GM23248 (cell line): ENCODE measurements around the gene KANK4. TPM values are rescaled to one million over a fixed set of nuclear protein-coding genes. Genes with fewer than 3 reads are reported as not detected.

Source experiments
- DNase-seq: peaks from one replicate; pipeline ENCODE4 v3.0.0-alpha.2; 2015
- H2AFZ ChIP-seq: fragments of 200-600 bp; sonication (generic); 2 replicates; pipeline ENCODE4 v1.6.1; 2016; ENCODE audit warnings: antibody characterized with exemption
- H3F3A ChIP-seq: fragments of 200-600 bp; sonication (generic); 2 replicates; pipeline ENCODE4 v1.6.1; 2016; ENCODE audit warnings: mild to moderate bottlenecking, antibody characterized with exemption, mixed run types; ENCODE audit not compliant: insufficient read depth
- H3K27ac ChIP-seq: fragments of 200-600 bp; sonication (generic); 2 replicates; pipeline ENCODE4 v1.5.1; 2016; ENCODE audit warnings: mild to moderate bottlenecking
- H3K27me3 ChIP-seq: fragments of 200-600 bp; sonication (generic); replicated peaks from 2 replicates; pipeline ENCODE4 v1.6.1; 2016; ENCODE audit warnings: mild to moderate bottlenecking; ENCODE audit not compliant: insufficient read depth
- H3K36me3 ChIP-seq: fragments of 200-600 bp; sonication (generic); 2 replicates; pipeline ENCODE4 v1.6.1; 2016; ENCODE audit warnings: low read depth, mild to moderate bottlenecking
- H3K4me1 ChIP-seq: fragments of 200-600 bp; sonication (generic); 2 replicates; pipeline ENCODE4 v1.6.1; 2016; ENCODE audit warnings: mild to moderate bottlenecking; ENCODE audit not compliant: insufficient read depth
- H3K4me2 ChIP-seq: fragments of 200-600 bp; sonication (generic); one replicate; pipeline ENCODE4 v1.6.1; 2016; ENCODE audit warnings: mild to moderate bottlenecking; ENCODE audit not compliant: unreplicated experiment
- H3K4me3 ChIP-seq: fragments of 200-600 bp; sonication (generic); 2 replicates; pipeline ENCODE4 v1.5.1; 2016; ENCODE audit warnings: mild to moderate bottlenecking
- H3K79me2 ChIP-seq: fragments of 200-600 bp; sonication (generic); 2 replicates; pipeline ENCODE4 v1.6.1; 2016; ENCODE audit warnings: mild to moderate bottlenecking; ENCODE audit not compliant: insufficient read depth
- H3K9ac ChIP-seq: fragments of 200-600 bp; sonication (generic); 2 replicates; pipeline ENCODE4 v1.6.1; 2016; ENCODE audit warnings: mild to moderate bottlenecking
- H3K9me2 ChIP-seq: fragments of 200-600 bp; sonication (generic); 2 replicates; pipeline ENCODE4 v1.6.1; 2016; ENCODE audit warnings: mixed run types, mild to moderate bottlenecking, moderate library complexity; ENCODE audit not compliant: insufficient read depth
- H3K9me3 ChIP-seq: fragments of 200-600 bp; sonication (generic); one replicate; pipeline ENCODE4 v1.6.1; 2017; ENCODE audit warnings: low read depth
- H4K20me1 ChIP-seq: fragments of 200-600 bp; sonication (generic); 2 replicates; pipeline ENCODE4 v1.6.0; 2016; ENCODE audit not compliant: insufficient read depth
- EZH2 ChIP-seq: fragments of 200-600 bp; sonication (generic); IDR thresholded peaks from 2 replicates; pipeline ENCODE4 v1.6.1; 2018; ENCODE audit warnings: antibody characterized with exemption, mild to moderate bottlenecking; ENCODE audit not compliant: insufficient read depth, poor library complexity, severe bottlenecking
- EZH2phosphoT487 ChIP-seq: fragments of 200-600 bp; sonication (generic); IDR thresholded peaks from 2 replicates; pipeline ENCODE4 v1.6.1; 2018; ENCODE audit warnings: antibody characterized with exemption, moderate library complexity, mild to moderate bottlenecking, low read depth; ENCODE audit not compliant: insufficient read depth
- WGBS, 2 experiments: methylation state at CpG; one replicate each; pipeline ENCODE4 v1.1.6; 2015 to 2017; ENCODE audit warnings: low lambda C conversion rate in 2 of 2, low coverage in 1 of 2; ENCODE audit errors: missing lambda C conversion rate in 2 of 2; 5-methylcytosine and 5-hydroxymethylcytosine counted together
- in situ Hi-C: fragments of 300-500 bp; cut with MboI; formaldehyde crosslinking; loops from 2 replicates; pipeline ENCODE4 v1.15.0; 2020
- polyA plus RNA-seq: library from polyadenylated mRNA; unstranded; fragments of >200 nt; fragmentation: Nextera tagmentation; extraction: Ambion mirVana; gene quantifications from 2 replicates; pipeline ENCODE4 v1.2.1, GENCODE V29; 2016
- total RNA-seq: library from RNA; depleted of rRNA; stranded (reverse); fragments of >200 nt; shearing (Covaris generic); gene quantifications from 2 replicates; pipeline ENCODE4 v1.2.3, GENCODE V29; 2014

Gene KANK4
- total and polyA plus RNA-seq, 2 experiments from 2014 or later = 0.29 to 0.32 TPM

- in situ Hi-C loops = no loop called here
Measured at GRCh38 chr1:62213075-62213914, 105.9 kb downstream of the KANK4 start.

DNA sequence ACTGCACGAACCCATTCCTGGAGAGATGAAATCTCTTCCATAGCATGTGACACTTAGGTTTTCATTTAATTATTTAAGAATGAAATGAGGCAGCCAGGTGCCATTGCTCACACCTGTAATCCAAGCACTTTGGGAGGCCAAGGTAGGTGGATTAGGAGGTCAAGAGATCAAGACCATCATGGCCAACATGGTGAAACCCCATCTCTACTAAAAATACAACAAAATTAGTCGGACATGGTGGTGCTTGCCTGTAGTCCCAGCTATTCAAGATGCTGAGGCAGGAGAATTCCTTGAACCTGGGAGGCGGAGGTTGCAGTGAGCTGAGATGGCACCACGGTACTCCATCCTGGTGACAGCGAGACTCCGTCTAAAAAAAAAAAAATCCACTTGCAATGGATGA, 106.8 kb downstream of the KANK4 start:
- no peaks in the 10 kb centered on the region for H3K4me1 ChIP-seq
- WGBS, 2 experiments = 47 to 62% methylated on average over 6 of the region's 6 CpGs
- H3F3A ChIP-seq = no peaks in the 10 kb centered on the region; the same call in 1 of the 2 replicates
- no peaks in the 10 kb centered on the region for H4K20me1 ChIP-seq
- no peak overlapping the region for H2AFZ ChIP-seq
- no peak for DNase-seq
- H3K79me2 ChIP-seq = no peaks in the 10 kb centered on the region
- H3K9me3 ChIP-seq = no peaks in the 10 kb centered on the region
- no peak overlapping the region for H3K4me2 ChIP-seq
- in situ Hi-C loops = no loop called here
- H3K9me2 ChIP-seq = no peaks in the 10 kb centered on the region
- no peaks in the 10 kb centered on the region for H3K36me3 ChIP-seq
- no peak overlapping the region for H3K9ac ChIP-seq
- H3K4me3 ChIP-seq = no peak overlapping the region
- no peak overlapping the region for H3K27ac ChIP-seq
- TF ChIP-seq EZH2 = no peak
- no peak for TF ChIP-seq EZH2phosphoT487
- no peaks in the 10 kb centered on the region for H3K27me3 ChIP-seq

More at GRCh38 chr1:62213075-62213914, 105.9 kb downstream of the KANK4 start:
- TF ChIP-seq EZH2phosphoT487 (no peak), EZH2 (no peak)
- H3F3A ChIP-seq = no peaks in the 10 kb centered on the region; the same call in 1 of the 2 replicates
- no peak overlapping the region for H3K4me2 ChIP-seq
- H3K9me3 ChIP-seq = no peaks in the 10 kb centered on the region
- no peak for DNase-seq
- no peak overlapping the region for H2AFZ ChIP-seq
- no peak overlapping the region for H3K27ac ChIP-seq
- no peak overlapping the region for H3K9ac ChIP-seq
- no peaks in the 10 kb centered on the region for H3K9me2 ChIP-seq
- WGBS, 2 experiments = 54 to 55% methylated on average over 6 of the region's 6 CpGs
- H3K4me3 ChIP-seq = no peak overlapping the region
- no peaks in the 10 kb centered on the region for H3K4me1 ChIP-seq
- no peaks in the 10 kb centered on the region for H3K27me3 ChIP-seq
- H3K79me2 ChIP-seq = no peaks in the 10 kb centered on the region
- H4K20me1 ChIP-seq = no peaks in the 10 kb centered on the region
- no peaks in the 10 kb centered on the region for H3K36me3 ChIP-seq

- Histone ChIP-seq H3K27ac (no peak overlapping the region), H3K9me2 (no peaks in the 10 kb centered on the region), H3K36me3 (no peaks in the 10 kb centered on the region), H3K9me3 (no peaks in the 10 kb centered on the region), H3F3A (no peaks in the 10 kb centered on the region; the same call in 1 of the 2 replicates), H3K4me1 (no peaks in the 10 kb centered on the region), H3K9ac (no peak overlapping the region), H4K20me1 (no peaks in the 10 kb centered on the region), H3K4me2 (no peak overlapping the region), H3K4me3 (no peak overlapping the region), H2AFZ (no peak overlapping the region), H3K27me3 (no peaks in the 10 kb centered on the region), H3K79me2 (no peaks in the 10 kb centered on the region)
- peak; percentile 30 for DNase-seq
- WGBS, 2 experiments = 35 to 46% methylated on average over 1 of the region's 1 CpG
- in situ Hi-C loops = no loop called here
- TF ChIP-seq EZH2 = no peak
- no peak for TF ChIP-seq EZH2phosphoT487
Measured at GRCh38 chr1:62210960-62211359, 108.3 kb downstream of the KANK4 start.

DNA sequence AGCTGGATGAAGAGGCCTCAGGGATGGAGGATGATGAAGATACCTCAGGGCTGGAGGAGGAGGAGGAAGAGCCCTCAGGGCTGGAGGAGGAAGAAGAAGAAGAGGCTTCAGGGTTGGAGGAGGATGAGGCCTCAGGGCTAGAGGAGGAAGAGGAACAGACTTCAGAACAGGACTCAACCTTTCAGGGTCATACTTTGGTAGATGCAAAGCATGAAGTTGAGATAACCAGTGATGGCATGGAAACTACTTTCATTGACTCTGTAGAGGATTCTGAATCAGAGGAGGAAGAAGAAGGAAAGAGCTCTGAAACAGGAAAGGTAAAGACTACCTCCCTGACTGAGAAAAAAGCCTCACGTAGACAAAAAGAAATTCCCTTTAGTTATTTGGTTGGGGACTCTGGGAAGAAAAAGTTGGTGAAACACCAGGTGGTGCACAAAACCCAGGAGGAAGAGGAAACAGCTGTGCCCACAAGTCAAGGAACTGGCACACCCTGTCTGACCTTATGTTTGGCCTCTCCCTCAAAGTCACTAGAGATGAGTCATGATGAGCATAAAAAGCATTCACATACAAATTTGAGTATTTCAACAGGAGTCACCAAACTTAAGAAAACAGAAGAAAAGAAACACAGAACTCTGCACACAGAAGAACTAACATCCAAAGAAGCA, 109.2 kb downstream of the KANK4 start:
- peak; percentile 58 for DNase-seq
- Histone ChIP-seq H3K4me3 (no peak overlapping the region), H2AFZ (no peak overlapping the region), H3K9me3 (no peaks in the 10 kb centered on the region), H3K27me3 (no peaks in the 10 kb centered on the region), H3K4me2 (no peak overlapping the region), H3K9me2 (no peaks in the 10 kb centered on the region), H3K9ac (no peak overlapping the region), H3K4me1 (no peaks in the 10 kb centered on the region), H3F3A (no peaks in the 10 kb centered on the region; the same call in 1 of the 2 replicates), H3K36me3 (no peaks in the 10 kb centered on the region), H3K79me2 (no peaks in the 10 kb centered on the region), H4K20me1 (no peaks in the 10 kb centered on the region), H3K27ac (no peak overlapping the region)
- in situ Hi-C loops = no loop called here
- TF ChIP-seq EZH2 (no peak), EZH2phosphoT487 (no peak)
- WGBS, 2 experiments = 55 to 56% methylated on average over 1 of the region's 1 CpG
